LNCAP (cell line): ENCODE data around the gene C8A.

Experiments used
- CTCF ChIP-seq: fragments of 450-650 bp; IDR thresholded peaks from 2 replicates; pipeline ENCODE4 v1.5.1; 2017; ENCODE audit warnings: mild to moderate bottlenecking

The C8A gene

GRCh38 chr1:56890229-56890628, 35.6 kb downstream of the C8A start:
- TF ChIP-seq CTCF, result no peak

DNA sequence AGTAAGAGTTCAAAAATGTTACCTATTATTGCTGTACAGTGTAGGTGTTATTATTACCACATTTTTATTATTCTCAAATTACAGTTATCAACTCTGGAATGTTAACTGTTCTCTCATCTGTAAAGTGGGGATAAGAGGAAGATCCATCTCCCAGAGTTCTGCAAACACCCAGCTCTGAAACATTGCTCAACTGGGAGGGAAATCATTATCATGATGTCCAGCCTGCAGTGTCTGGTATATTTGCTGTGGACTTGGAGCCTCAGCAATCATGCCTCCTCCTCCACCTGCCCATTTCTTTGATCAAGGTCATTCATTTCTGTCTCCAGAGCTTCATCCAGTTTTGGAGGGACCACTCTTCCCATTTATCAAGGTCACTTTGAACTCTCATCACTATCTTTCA, 39.4 kb downstream of the C8A start:
- no peak for TF ChIP-seq CTCF

DNA sequence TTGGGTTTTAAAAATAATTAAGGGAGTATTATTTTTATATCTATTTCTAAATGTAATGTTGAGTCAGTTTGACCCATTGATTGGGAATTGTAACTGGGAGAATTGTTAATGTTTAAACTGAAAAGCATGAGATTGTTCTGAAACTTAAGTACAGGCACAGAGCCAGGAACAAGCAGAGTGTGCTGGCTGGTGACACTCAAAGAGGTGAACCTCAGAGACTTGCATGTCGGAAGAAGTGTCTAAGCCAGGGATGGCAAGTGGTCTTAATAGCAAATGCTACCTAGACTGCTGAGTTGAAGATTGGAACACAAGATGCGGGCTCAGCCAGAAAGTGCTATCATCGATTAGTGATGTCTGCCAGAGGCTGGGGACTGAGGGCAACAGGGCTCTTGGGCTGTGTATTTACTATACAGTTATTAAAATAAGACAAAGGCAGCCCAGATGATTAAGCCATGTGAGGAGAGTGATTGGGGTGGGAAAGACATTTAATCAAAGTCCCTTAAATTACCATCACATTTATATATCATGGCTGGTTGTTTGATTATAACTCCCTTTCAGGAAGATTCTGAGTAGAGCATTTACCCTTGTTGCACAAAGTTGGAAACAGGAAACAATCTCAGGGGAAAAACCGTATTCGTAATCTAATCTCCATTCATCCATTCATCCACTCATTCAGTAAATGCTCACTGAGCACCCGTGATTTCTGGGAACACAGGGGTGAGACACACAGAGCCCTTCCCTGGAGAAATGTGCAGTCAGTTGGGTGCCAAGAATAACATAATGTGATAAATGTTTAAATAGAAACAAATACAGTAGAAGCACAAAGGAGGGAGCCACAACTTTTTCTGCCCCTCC, 42.8 kb downstream of the C8A start:
- no peak for TF ChIP-seq CTCF

DNA sequence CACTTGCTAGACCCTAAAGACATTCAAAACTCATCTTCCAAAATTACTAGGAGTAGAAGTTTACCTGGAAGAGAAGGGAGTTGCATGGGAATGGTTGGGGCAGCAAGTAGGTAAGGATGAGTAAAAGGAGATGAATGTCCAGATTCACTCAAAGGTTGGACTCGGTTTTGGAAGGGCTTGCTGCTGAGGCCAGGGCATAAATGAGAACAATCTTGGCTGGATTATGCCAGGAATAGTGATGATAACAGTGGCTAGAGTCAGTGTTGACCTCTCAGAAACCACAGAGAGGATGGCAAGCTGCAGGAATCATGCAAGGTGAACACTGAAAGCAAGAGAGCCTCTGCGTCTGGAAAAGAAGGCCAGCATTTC, 43.4 kb downstream of the C8A start:
- TF ChIP-seq CTCF, result no peak

- no peak for TF ChIP-seq CTCF
Measured at GRCh38 chr1:56898879-56899278, 44.3 kb downstream of the C8A start.

- TF ChIP-seq CTCF, result no peak
Measured at GRCh38 chr1:56901716-56902115, 47.1 kb downstream of the C8A start.

DNA sequence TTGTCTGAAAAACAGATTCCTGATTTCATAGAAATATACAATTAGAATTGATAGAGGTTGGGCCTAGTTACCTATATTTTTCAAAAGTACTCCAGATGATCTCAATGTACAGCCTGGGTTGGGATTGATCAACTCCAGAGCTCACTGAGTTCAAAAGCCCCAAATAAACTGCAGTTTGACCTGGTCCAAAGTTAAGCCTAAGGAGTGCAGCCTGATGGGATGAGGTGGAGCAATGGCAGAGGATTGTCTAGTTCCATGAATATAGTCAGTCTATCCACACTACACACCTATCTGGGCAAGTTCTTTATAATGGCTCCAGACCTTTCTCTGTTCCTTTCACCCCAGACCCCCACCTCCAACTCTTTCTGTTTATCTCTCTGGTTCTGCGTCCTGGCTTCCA, 49.2 kb downstream of the C8A start:
- TF ChIP-seq CTCF, result no peak
